ENCODE results near the gene SIGMAR1.

- TF ChIP-seq CTCF (conservative IDR thresholded peaks at IDR 0.05): no peak
- no peak for TF ChIP-seq ZFX (IDR thresholded peaks at IDR 0.05)
Measured at GRCh38 chr9:34584970-34585369, 52.6 kb downstream of the SIGMAR1 start.

Measured in C4-2B (cell line).